RWPE2 (cell line): ENCODE data around the gene DNAJB6.
"Not testable (repeated sequence)": the region's sequence is repeated elsewhere in the genome, so short reads cannot be mapped to it uniquely, and the experiment has no call there.

ENCODE experiments used
- ATAC-seq: fragments of 200-7000 bp; cut with Tn5 transposase; 3 replicates; pipeline ENCODE4 v1.9.1; 2021; ENCODE audit warnings: low read depth
- DNase-seq: peaks from one replicate; pipeline ENCODE4 v3.0.0-alpha.2; 2020; ENCODE audit warnings: low spot score
- H3K27ac ChIP-seq: fragments of 450-650 bp; 2 replicates; pipeline ENCODE4 v1.5.1; 2017; ENCODE audit warnings: mild to moderate bottlenecking; ENCODE audit not compliant: poor library complexity, severe bottlenecking
- H3K27me3 ChIP-seq: fragments of 250-450 bp; sonication (Bioruptor Pico); 2 replicates; pipeline ENCODE4 v1.5.1; 2021; ENCODE audit warnings: mild to moderate bottlenecking, moderate library complexity; ENCODE audit not compliant: insufficient read depth, poor library complexity, severe bottlenecking
- H3K36me3 ChIP-seq: fragments of 250-450 bp; sonication (Bioruptor Pico); 2 replicates; pipeline ENCODE4 v1.5.1; 2020; ENCODE audit warnings: low read depth, mild to moderate bottlenecking, moderate library complexity
- H3K4me1 ChIP-seq: fragments of 250-450 bp; sonication (Bioruptor Pico); 2 replicates; pipeline ENCODE4 v1.5.1; 2021; ENCODE audit warnings: mild to moderate bottlenecking, moderate library complexity; ENCODE audit not compliant: insufficient read depth, poor library complexity, severe bottlenecking
- H3K4me3 ChIP-seq: fragments of 250-450 bp; sonication (Bioruptor Pico); 2 replicates; pipeline ENCODE4 v1.5.1; 2021; ENCODE audit warnings: mild to moderate bottlenecking, moderate library complexity; ENCODE audit not compliant: severe bottlenecking
- H3K9me3 ChIP-seq: fragments of 250-450 bp; sonication (Bioruptor Pico); 2 replicates; pipeline ENCODE4 v1.5.1; 2021; ENCODE audit warnings: mild to moderate bottlenecking, moderate library complexity; ENCODE audit not compliant: severe bottlenecking
- CTCF ChIP-seq: fragments of 450-650 bp; IDR thresholded peaks from one replicate; pipeline ENCODE4 v1.5.1; 2017; ENCODE audit warnings: mild to moderate bottlenecking, moderate library complexity; ENCODE audit not compliant: poor library complexity, severe bottlenecking

Gene DNAJB6

GRCh38 chr7:157445956-157446295 lies 109.1 kb downstream of the DNAJB6 start:
- Histone ChIP-seq H3K9me3 (peaks cover 3% of the 10 kb centered on the region), H3K36me3 (no peaks in the 10 kb centered on the region), H3K27ac (no peak overlapping the region), H3K4me1 (no peaks in the 10 kb centered on the region), H3K27me3 (no peaks in the 10 kb centered on the region), H3K4me3 (no peak overlapping the region)
- TF ChIP-seq CTCF: no peak
- DNase-seq (peak; percentile 49), ATAC-seq (no peak)

- ATAC-seq (no peak), DNase-seq (peak; percentile 24)
- no peaks in the 10 kb centered on the region for H3K36me3 ChIP-seq
- no peak for TF ChIP-seq CTCF
- peaks cover 3% of the 10 kb centered on the region for H3K9me3 ChIP-seq
- no peaks in the 10 kb centered on the region for H3K27me3 ChIP-seq
- no peak overlapping the region for H3K4me3 ChIP-seq
- H3K4me1 ChIP-seq: no peaks in the 10 kb centered on the region
- H3K27ac ChIP-seq: no peak overlapping the region
Measured at GRCh38 chr7:157446322-157446721, 109.5 kb downstream of the DNAJB6 start.

GRCh38 chr7:157454003-157454402 lies 117.2 kb downstream of the DNAJB6 start:
- not testable (repeated sequence) for H3K36me3 ChIP-seq, H3K9me3 ChIP-seq, H3K4me3 ChIP-seq, DNase-seq, H3K4me1 ChIP-seq, ATAC-seq, H3K27me3 ChIP-seq, H3K27ac ChIP-seq

- no peak overlapping the region for H3K27ac ChIP-seq
- H3K9me3 ChIP-seq: no peaks in the 10 kb centered on the region
- no peak overlapping the region for H3K4me3 ChIP-seq
- peak; percentile 38 for DNase-seq
- TF ChIP-seq CTCF: no peak
- no peak for ATAC-seq
- peaks cover 6% of the 10 kb centered on the region for H3K27me3 ChIP-seq
- no peaks in the 10 kb centered on the region for H3K36me3 ChIP-seq
- no peaks in the 10 kb centered on the region for H3K4me1 ChIP-seq
Measured at GRCh38 chr7:157457355-157458253, 120.8 kb downstream of the DNAJB6 start.

- no peaks in the 10 kb centered on the region for H3K9me3 ChIP-seq
- ATAC-seq (no peak), DNase-seq (peak; percentile 23)
- no peaks in the 10 kb centered on the region for H3K36me3 ChIP-seq
- peaks cover 7% of the 10 kb centered on the region for H3K27me3 ChIP-seq
- TF ChIP-seq CTCF: no peak
- H3K27ac ChIP-seq: no peak overlapping the region
- no peak overlapping the region for H3K4me3 ChIP-seq
- H3K4me1 ChIP-seq: no peaks in the 10 kb centered on the region
Measured at GRCh38 chr7:157458254-157458633, 121.4 kb downstream of the DNAJB6 start.
